T follicular helper cell (primary cell): ENCODE data around the gene GJB6.
A peak's percentile ranks its signal among the peaks of the same experiment; 100 is the strongest.
"Not testable (repeated sequence)": the region's sequence is repeated elsewhere in the genome, so short reads cannot be mapped to it uniquely, and the experiment has no call there.

Experiments
- DNase-seq: peaks from one replicate; pipeline ENCODE4 v3.0.0-alpha.2; 2020; ENCODE audit warnings: low read depth
- total RNA-seq, 2 experiments: gene quantifications; one replicate each; lab custom pipeline; 2026; lab: John Stamatoyannopoulos, UW

GJB6 gene
- 2.5 to 17.9 reads per million in 2 experiments for total RNA-seq

DNA sequence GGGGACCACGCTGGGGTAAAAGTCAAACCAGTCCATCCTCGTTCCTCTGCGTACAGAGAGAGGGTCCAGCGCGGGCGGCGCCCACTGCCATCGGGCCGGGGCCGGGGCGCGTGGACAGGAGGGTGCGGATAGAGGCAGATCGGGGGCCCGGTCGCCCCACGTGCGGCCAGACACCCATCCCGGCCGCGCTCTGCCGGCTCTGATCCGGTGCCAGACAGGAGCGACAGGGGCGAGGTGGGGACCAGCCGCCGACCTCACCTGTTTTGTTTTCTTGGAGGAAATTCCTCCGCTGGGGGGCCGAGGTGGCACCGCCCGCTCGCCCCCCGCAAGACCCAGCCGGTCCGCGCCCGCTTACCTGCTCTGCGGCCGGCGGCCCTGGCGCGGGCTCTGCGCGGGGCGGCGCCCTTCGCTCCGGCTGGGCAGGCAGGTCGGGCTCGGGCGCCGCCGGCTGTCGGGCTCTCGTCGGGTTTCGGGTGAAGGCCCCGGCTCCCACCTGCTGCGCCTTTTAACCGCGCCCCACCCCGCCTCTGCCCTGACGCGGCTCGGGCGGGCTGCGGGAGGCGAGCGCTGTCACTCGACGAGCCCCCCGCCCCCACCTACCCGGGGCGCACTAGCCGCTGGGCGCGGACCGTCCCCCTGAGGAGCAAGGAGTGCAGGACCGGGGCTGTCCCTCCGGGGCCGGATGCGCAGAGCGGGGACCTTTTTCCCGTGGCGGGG is at the start of gene GJB6:
Gene GJB6, minus strand, starts transcription at position 481 of the 717 bp plus-strand sequence. CDS start 8,839 bp downstream, outside the sequence.
- peak; percentile 6 for DNase-seq

DNA sequence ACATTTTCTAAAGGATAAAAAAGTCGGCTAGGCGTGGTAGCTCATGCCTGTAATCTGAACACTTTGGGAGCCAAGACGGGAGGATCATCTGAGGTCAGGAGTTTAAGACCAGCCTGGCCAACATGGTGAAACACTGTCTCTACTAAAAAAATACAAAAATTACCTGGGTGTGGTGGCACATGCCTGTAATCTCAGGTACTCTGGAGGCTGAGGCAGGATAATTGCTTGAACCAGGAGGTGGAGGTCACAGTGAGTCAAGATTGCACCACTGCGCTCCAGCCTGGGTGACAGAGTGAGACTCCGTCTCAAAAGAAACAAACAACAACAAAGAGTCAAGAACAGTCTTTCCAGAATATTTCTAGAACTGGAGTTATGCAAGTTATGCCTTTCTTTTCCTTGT is 44.8 kb upstream of the GJB6 start:
- not testable (repeated sequence) for DNase-seq

DNA sequence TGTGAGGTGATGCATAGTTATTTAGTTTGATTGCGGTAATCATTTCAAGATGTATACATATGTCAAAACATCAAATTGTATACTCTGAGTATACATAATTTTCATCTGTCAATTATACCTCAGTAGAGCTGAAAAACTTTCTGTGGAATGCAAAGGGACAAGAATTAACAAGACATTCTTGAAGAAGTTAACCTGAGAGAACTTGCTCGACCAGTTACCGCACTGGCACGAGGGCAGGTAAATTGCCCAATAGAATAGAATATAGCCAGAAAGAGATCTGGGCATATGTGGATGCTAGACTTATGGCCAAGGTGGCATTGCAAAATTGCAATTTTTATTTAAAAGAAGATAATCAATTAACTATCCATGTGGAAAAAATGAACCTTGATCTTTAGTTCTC is 42.3 kb upstream of the GJB6 start:
- DNase-seq: no peak

DNA sequence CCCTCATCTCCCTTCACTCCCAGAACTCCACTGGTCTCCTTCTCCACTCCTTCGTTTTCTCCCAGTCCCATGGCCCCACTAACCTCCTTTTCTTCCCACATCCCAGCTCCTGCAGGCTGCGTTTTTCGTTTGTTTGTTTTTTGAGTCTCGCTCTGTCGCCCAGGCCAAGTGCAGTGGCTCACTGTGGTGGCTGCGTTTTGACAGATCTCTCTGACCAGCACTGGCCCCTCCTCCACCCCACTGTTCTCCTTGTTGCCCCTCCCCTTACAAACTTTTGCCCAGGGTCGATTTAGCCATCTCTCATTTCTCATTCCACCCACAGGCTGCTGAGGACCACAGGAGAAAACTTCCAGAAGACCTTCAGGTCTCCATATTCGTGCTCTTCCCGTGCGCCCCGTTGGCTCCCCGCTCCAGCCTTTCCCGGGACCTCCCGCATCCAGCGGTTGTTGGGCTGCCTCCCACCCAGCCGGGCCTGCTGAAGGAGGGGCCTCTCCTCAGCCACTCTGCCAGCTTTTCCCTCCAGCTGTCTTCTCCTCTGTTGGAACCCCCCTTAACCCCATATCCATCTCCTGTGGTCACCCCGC is 40.6 kb upstream of the GJB6 start:
- no peak for DNase-seq

DNA sequence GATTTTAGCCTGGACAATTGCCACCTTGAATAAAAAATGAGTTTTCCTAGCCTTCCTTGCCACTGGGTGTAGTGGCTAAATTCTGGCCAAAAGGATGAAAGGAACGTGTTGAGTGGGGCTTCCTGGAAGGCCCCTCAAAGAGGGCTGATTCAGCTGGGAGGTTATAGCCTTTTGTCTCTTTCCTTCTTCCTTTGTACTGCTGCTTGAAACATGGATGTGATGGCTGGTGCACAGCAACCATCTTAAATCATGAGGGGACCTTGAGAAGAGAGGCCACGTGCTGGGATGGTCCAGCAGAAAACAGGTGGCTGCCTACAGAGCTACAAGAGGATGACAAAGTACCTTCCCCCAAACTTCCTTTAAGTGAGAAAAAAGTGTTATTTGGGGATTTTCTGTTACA is 40.0 kb upstream of the GJB6 start:
- DNase-seq: no peak

DNA sequence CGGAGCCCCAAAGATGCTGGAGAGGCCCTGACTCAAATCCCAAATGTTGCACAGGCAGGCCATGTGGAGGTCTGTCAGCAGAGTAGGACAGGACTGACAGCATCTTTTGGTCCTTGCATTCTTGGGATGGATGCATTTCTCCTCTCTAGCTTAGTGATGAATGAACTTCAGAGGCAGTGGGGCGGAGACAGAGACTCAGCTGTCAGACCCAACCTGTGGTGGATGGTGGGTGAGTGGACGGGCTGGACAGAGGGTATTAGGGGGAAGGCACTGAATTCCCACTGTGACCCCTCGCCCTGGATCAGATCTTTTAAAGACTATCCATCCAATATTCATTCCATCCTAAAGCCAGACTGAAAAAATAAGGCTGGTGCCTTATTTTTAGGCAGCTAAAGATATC is 39.3 kb upstream of the GJB6 start:
- DNase-seq: no peak

DNA sequence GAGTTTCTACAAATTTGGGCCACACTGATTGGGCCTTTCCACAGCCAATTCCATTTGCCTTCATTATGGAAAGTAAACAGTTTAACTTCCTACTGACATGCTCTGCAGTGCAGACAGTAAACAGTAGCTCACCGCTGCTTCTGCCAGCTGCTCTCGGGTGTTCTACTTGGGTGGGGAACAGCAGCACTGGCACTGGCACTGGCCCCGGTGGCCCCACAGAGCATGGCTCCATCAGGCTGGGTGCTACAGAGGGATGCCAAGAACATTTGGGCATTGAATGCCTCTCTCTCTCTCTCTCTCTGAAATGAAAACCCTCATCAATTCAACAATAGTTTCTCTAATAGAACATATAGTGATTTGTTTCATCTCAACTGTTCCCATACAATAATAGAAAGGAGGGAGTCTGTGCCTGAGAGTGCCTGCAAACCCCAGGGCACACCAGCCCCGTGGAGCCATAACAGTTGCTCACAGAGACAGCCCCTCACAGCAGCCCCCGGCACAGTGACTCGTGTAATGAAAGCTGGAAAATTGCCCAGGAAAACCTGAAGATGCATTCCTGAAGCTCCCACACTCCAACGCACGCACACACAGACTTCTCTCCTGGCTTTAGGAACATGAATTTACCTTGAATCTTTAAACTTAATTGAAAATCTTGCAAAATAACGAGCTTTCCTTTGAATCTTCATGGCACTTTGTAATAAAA is 38.2 kb upstream of the GJB6 start:
- DNase-seq: no peak

DNA sequence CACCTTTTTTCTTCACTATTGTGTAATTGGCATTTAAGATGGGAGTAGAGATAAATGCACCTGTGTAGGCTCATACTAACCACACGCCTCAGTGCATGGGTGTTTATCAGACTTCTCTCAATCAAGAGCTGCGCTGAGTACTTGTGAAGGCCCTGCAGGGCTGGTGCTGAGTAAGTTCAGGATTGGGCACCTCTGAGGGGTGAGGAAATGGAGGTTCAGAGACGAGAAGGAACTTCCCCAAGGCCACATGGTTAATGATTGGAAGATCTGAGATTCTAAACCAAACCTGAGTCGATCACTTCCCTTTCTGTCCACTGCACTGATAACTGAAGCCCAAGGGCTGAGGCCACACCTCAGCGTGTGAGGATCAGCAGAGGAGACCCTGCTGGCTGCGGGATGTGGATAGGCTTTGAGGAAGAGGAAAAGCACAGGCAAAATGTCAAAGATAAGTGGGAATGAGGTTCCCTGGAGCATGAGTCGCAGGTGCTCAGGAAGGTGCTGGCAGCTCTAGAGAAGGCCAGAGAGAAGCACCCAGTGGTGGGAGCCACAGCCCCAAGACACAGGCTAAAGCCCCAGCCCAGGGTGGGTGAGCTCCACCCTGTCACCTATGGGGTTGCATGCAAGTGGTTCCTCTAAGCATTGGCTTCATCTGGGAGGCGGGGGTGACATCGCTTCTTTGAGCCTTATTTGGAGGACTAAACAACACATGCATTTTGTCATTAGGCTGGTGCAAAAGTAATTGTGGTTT is 32.3 kb upstream of the GJB6 start:
- DNase-seq: no peak

DNA sequence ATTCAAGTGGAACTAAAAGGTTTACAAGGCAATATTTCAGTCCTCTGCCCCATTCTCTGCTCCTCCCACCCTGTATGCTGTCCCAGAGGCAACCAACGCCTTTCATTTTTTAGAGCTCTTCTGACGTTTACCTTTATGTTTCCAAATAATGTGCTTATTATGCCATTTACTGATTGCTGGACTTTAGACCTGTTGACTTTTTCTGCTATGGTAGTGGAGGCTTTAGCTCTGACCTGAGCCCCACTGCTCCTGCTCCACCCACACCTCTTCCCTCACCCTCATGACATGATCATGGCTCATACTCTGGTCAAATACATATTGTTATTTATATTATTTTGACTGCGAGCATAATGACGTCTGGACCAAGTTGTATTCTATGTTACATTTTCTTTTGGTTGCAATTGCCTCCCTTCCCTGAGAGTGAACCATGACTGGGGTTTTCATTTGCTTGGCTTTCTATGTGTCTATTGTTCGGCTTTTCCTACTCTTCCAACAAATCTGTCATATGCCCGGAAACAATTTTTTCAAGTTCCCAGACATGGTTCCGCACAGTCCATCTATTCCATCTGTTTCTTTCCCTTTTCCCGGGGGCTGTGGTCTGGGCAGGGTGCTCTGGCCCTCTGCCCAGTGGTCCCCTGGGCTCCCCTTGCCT is 31.4 kb upstream of the GJB6 start:
- DNase-seq: no peak

DNA sequence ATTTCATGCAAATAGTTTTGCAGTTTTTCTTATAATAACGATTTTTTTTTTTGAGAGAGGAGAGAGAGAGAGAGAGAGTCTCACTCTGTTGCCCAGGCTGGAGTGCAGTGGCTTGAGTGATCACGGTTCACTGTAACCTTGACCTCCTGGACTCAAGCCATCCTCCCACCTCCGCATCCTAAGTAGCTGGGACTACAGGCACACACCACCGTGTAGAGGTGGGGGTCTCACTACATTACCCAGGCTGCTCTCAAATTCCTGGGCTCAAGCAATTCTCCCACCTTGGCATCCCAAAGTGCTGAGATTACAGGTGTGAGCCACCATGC is 26.8 kb upstream of the GJB6 start:
- no peak for DNase-seq

DNA sequence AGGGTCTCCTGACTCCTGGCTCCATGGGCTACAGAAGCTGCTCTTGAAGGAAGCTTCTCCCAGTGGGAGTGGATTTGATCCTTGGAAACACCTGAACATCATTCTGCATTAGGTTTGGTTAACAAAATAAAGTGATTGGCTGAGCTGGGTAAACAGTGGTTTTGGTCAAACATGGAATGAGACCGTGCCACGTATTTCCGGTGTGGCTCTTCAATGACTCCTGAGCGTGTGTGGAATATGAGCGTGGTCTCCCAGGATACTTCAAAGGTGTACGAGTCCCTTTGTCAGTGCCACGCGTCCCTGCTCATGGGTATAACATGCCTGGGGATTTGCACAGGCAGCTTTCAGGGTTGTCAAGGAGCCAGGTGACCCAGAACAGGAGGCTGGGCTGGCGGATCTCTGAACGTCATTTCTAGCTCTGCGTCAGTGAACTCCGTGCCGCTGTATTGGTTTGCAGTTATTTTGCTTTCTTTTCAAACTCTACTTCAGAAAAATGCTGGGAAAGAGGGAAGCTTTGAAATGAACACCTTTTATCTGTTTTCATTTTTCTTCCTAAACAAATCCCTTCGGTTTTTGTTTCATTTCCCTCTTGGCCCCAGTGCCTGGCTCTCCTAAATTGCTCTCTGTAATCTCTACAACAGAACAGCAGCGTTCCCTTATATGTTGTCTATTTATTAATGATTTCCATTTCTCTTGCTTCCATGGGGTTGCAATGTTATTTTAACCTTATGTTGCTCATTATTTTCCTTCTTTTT is 26.3 kb upstream of the GJB6 start:
- no peak for DNase-seq

DNA sequence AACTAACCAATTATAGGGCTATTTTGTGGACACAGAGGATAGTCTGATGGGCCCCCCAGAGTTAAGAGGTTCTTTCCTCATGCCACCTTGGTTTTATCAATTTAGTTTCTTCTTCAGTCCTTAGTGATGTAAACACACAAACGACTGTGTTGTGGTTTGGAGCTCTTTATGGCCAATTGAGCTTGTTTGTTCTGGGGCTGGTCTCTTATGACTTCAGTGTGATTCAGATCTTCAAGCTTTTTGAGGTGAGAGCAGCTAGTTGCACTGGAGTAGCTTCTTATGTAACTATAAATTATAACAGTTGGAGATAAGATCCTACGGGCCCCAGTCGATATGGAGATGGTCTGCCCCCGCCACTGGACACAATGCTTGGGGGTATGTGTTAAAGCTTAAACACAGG is 22.0 kb upstream of the GJB6 start:
- DNase-seq: no peak

DNA sequence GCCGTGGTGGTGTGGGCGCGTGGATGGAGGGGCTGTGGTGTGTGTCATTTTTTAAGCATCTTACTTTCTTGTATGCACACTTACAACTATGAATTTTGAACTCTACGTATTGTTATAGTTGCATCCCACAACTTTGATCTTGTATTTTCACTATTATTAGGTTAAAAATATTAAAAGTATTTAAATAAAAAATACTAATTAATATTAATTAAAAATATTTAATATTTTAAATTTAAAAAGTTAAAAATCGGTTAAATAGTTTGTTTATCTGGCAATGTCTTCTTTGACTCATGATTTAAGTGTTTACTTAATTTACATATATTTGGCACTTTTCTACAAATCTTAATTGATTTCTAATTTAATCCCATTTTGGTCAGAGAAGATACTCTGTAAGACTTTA is 17.8 kb upstream of the GJB6 start:
- DNase-seq: no peak

DNA sequence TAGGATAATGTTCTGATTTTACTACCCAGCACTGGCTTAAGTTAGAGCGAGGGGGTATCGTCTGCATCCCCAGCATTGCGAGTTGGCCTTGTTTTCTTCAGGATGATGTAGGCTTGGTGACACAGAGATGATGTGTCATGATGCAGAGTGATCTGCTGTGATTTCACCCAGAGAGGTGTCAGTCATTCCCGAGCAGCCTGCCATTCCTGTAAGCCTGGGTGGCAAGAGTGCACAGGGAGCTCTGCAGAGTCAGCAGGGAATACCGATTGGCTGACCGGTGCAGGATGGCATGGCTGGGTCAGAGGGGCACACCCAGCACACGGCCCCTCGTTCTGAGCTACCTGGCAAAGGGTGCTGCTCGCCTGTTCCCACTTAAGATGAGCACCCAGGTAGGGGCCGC is 15.8 kb upstream of the GJB6 start:
- DNase-seq: no peak

DNA sequence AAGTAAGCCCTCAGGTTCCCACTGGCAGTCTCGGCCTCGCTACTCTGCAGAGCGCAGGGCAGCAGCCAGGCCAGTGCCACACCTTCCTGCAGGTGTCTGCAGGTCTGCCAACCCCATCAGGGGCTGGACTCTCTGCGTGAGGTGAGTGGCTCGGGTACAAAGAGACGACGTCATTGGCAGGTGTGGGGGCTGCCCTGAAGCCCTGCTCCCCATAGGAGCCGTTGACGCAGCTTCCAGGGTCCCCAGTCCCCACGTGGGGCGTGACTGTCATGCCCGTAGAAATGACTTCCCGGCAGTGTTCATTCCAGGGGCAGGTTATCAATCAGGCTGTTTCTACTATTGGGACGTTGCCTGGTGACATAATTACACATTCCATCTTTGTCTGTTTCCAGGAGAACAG is 15.3 kb upstream of the GJB6 start:
- DNase-seq: no peak

DNA sequence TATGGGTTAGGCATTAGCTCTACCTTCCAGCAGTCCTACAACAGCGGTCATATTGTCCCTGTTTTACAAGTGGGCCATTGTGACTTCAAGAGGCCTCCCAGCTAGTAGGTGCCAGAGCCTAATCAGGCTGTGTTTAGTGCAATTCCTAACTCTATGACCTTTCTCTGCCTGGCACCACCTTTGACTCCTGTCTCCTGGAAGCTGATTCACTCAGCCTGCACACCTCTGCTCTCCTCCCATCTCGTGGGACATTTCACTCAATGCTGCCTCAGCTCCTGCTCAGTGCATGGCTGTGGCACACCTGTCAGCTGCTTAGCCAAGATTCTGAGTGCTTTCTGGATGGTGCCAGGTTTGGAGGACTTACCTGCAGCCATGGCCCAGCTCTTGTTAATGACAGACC is 9.5 kb upstream of the GJB6 start:
- DNase-seq: no peak

DNA sequence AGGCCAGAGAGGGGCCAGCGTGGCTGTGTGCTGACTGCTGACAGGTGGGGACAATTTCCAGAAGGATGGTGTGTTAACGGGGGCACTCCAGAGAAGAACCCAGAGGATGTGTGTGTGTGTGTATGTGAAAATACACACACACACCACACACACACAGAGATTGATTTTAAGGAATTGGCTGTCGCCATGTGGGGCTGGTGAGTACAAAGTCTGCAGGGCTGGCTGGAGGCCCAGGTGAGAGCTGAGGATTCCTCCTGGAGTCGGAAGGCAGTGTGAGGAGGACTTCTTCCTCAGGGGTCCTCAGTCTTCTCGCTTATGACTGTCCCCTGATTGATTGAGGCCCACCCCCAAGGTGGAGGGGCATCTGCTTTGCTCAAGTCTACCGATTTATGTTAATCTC is 7.6 kb upstream of the GJB6 start:
- DNase-seq: no peak

DNA sequence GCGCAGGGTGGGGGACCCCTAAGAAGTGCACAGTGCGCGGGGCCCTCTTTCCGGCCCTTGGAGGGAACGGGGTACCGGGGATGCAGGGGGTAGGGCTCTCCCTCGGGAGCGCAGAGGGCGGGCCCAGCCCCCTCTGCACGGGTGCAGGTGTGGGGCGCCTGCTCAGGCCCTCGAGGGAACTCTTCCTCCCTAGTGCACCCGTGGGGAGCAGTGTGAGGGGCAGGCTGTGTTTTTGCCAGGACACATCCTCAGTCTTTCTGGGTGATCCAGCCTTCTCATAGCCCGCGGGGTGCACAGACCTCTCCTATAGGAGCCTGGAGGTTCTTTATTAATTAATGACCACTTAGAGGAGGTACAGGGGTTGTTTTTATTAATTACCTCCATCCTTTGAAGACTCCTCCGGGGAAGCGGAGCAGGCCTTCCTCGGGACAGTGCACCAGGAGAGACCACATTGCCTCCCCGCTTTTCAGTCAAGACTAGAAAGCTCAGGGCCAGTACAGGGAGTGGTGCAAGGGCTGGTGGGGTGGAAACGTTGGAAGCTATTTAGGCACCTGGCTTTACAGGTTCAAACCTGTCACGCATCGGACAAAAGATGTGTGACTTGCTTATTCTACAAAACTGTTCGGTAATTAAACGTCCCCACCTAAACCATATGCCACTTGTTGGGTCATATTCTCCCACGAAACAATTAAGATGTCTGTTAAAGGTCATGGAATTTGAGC is 598 bp upstream of the GJB6 start:
- DNase-seq: no peak

DNA sequence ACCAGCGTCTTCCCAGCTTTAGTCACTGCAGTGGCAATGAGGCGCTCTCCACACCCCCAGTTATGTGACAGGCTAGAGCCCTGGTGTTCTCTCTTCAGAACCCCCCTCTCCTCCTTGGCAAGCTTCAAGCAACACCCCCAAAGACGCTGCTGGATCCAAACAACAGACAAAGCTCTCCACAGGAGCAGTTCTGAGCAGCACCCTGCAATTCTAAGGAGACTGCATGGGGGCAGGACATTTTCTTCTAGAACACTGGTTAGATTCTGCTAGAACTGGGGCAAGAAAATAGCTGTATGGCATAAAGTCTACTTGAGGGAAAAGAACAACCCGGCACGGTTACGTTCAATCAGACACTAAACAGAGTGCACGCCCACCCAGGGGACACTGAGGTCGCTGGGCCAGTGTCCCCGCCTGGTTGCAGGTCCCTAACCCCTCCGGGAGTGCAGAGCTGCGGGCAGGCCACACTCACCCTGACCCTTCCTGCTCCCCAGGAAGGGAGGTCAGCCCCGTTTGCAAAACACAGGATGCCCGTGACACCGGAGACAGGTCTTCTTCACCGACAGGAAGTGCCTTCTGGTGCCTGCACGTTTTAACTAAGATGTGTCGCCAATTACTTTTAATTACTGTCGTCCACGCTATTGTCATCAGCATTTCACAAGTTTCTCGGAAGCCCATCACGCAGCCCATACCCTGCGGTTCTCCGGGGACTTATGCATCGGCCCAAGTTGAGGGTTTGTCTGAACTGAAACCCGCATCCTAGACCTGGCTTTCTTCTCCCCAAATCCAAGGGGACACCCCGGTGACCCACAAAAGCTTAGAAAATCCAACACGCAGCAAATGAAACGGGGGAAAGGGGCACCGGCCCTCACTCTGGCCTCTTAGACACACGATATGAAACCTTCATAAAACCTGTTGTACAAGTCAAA is 943 bp downstream of the GJB6 start:
- DNase-seq: peak; percentile 6

DNA sequence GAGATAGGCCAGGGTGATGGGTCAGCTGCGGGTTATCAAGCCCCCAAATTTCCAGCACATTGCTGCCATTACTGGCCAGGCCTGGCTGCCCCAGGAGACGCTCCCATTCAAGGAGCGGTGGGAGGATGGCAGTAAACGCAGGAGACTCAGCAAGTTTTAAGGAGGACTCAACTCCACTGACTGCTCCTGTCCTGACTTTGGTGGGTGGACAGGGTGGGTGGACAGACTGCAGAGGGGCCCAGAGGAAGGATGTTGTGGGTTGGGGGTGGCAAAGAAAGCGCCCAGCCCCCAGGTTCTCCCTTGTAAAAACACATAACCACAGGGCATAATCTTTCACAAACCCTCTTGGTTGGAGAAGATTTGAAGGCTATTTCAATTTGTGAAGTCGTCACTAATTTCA is 4.4 kb downstream of the GJB6 start:
- no peak for DNase-seq
